HG03565 (cell line): ENCODE data around the gene ARL6.
A peak's percentile ranks its signal among the peaks of the same experiment; 100 is the strongest.
"Not testable (repeated sequence)": the region's sequence is repeated elsewhere in the genome, so short reads cannot be mapped to it uniquely, and the experiment has no call there.

Source experiments
- ATAC-seq: cut with Tn5 transposase; IDR thresholded peaks from one replicate; pipeline ENCODE4 v1.9.1; 2021; ENCODE audit warnings: mild to moderate bottlenecking, moderate library complexity; ENCODE audit not compliant: unreplicated experiment

The ARL6 gene

GRCh38 chr3:97821287-97821773 is 56.8 kb downstream of the ARL6 start:
- ATAC-seq: peak; percentile 33

GRCh38 chr3:97821774-97822358 is 57.3 kb downstream of the ARL6 start, which contains the start of gene CRYBG3:
TSS of gene CRYBG3 (plus strand) at chr3:97822011. CDS start at chr3:97822207, 196 bp downstream.
- ATAC-seq: peak; percentile 97

GRCh38 chr3:97822359-97822775 is 57.8 kb downstream of the ARL6 start:
- no peak for ATAC-seq

- ATAC-seq: no peak
These were observed 58.8 kb downstream of the ARL6 start for GRCh38 chr3:97823046-97824004.

GRCh38 chr3:97825101-97825500 is 60.5 kb downstream of the ARL6 start:
- ATAC-seq: no peak

- no peak for ATAC-seq
These were observed 63.3 kb downstream of the ARL6 start for GRCh38 chr3:97827741-97828471.

- ATAC-seq: no peak
These were observed 64.6 kb downstream of the ARL6 start for GRCh38 chr3:97829198-97829597.

GRCh38 chr3:97830638-97831037 is 66.1 kb downstream of the ARL6 start:
- no peak for ATAC-seq

GRCh38 chr3:97831140-97831539 is 66.6 kb downstream of the ARL6 start:
- no peak for ATAC-seq

GRCh38 chr3:97833184-97833583 is 68.6 kb downstream of the ARL6 start:
- ATAC-seq: not testable (repeated sequence)

- ATAC-seq: no peak
These were observed 71.2 kb downstream of the ARL6 start for GRCh38 chr3:97835761-97836160.

- ATAC-seq: no peak
These were observed 73.8 kb downstream of the ARL6 start for GRCh38 chr3:97838393-97838792.

GRCh38 chr3:97839944-97840343 is 75.4 kb downstream of the ARL6 start:
- no peak for ATAC-seq

GRCh38 chr3:97841304-97841703 is 76.7 kb downstream of the ARL6 start:
- no peak for ATAC-seq

GRCh38 chr3:97841956-97842355 is 77.4 kb downstream of the ARL6 start:
- ATAC-seq: no peak

- ATAC-seq: no peak
These were observed 84.2 kb downstream of the ARL6 start for GRCh38 chr3:97848779-97849178.
